Spleen (tissue), 7 donors: Measurements from ENCODE around the gene DMRTA2.

Source experiments
- POLR2AphosphoS5 ChIP-seq, 3 donors: sonication (generic); formaldehyde crosslinking; IDR thresholded peaks; one replicate each; pipeline ENCODE4 v1.5.1; 2017; ENCODE audit warnings: antibody characterized with exemption in 3 of 3
- TF ChIP-seq, protein P1 (sequence below), 11 experiments: fragments of 200-600 bp in 7 of 11; fragments of 450-650 bp in 4 of 11; sonication (generic) in 4 of 11; IDR thresholded peaks in 8 of 11; conservative IDR thresholded peaks in 3 of 11; 1 replicate in 7 of 11; 2 replicates in 4 of 11; pipeline versions ENCODE4 v1.4.0 to v1.8.0; 2016 to 2021; ENCODE audit warnings: antibody characterized with exemption in 11 of 11, inconsistent platforms in 4 of 11, mild to moderate bottlenecking in 1 of 11
- donor health status: DM: no; HTN: no; CAD: no; lungs with moderate emphysema.
- donor health status: DM: no; HTN: no; CAD: no.
- donor health status: DM: no; HTN: no; CAD: no.

DNA sequence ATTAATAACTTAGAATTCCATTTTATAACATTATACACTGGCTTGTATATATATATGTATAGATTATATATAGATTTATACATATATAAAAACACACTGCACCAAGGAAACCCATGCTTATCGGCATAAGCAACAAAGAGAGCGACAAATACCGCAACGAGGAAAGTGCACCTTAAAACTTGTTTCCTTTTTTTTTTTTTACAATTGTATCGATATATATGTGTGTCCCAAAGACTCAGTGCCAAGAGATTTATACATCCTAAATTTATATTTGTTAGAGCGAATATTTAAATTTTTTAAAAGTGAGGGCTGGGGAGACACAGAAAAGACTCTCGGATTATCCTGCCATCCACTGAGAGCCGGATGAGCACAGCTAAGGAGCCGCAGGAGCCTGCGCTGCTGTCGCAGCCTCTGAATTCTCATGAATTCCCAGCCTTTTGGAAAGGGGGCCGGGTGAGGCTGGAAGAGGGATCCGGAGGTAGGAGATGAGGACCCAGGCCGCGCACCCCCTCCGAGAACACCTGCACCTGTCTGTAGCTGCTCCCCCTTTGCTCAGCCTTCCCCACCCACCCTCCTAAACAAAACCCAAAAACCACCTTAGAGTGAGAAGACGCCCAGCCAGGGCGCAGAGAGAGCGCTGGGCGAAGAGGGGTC lies 5.2 kb downstream of the DMRTA2 start:
- TF ChIP-seq, protein P1, sequence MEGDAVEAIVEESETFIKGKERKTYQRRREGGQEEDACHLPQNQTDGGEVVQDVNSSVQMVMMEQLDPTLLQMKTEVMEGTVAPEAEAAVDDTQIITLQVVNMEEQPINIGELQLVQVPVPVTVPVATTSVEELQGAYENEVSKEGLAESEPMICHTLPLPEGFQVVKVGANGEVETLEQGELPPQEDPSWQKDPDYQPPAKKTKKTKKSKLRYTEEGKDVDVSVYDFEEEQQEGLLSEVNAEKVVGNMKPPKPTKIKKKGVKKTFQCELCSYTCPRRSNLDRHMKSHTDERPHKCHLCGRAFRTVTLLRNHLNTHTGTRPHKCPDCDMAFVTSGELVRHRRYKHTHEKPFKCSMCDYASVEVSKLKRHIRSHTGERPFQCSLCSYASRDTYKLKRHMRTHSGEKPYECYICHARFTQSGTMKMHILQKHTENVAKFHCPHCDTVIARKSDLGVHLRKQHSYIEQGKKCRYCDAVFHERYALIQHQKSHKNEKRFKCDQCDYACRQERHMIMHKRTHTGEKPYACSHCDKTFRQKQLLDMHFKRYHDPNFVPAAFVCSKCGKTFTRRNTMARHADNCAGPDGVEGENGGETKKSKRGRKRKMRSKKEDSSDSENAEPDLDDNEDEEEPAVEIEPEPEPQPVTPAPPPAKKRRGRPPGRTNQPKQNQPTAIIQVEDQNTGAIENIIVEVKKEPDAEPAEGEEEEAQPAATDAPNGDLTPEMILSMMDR (IDR thresholded peaks at IDR 0.05 in 8 of 11, conservative IDR thresholded peaks at IDR 0.05 in 3 of 11), result no peak
- no peak for TF ChIP-seq POLR2AphosphoS5 (IDR thresholded peaks at IDR 0.05)
